Measurements from ENCODE around the gene ARPC1B.
"Not testable (repeated sequence)": the region's sequence is repeated elsewhere in the genome, so short reads cannot be mapped to it uniquely, and the experiment has no call there.

Gene ARPC1B

DNA sequence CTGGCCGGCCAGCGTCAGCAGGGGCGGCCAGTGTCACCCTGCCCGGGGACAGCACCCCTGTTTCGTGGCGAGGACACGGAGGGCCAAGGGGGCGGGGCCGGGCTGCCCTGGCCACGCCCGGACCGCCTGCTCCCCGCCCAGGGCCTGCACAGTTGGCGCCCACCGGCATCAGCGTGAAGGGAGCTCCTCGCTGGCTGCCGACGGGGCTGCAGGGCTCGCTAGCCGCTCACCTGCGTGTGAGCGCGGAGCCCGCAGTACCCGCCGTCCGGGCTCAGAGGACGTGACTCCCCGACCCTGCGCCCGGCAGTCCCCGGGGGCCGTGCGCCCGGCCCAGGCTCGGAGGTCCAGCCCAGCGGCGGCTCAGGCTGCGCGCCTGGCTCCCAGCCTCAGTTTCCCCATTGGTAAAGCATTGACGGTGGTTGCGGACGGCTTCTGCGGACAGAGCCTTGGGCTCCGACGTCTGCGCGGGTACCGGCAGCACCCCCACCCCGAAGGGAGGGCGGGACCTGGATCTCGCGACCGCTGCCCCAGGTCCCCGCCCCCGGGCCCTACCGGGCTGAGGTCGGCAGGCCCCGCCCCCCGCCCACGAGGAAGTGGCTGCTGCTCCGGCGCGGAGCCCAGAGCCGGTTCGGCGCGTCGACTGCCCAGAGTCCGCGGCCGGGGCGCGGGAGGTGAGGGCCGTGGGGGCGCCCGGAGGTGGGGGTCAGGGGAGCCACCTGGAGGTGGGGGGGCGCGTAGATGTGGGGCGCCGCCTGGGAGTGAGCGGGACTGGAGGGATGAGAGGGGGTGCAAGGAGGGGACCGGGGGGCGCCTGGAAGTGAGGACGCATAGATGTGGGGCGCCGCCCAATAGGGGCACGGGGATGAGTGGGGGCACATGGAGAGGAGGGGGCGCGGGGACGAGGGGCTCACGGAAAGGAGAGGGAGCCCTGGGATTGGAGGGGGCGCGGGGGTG, at the start of gene ARPC1B:
TSS of gene ARPC1B (plus strand) at position 620 of the 954 bp plus-strand sequence. CDS start 10,985 bp downstream, outside the sequence.
- DNase-seq, result no peak

DNA sequence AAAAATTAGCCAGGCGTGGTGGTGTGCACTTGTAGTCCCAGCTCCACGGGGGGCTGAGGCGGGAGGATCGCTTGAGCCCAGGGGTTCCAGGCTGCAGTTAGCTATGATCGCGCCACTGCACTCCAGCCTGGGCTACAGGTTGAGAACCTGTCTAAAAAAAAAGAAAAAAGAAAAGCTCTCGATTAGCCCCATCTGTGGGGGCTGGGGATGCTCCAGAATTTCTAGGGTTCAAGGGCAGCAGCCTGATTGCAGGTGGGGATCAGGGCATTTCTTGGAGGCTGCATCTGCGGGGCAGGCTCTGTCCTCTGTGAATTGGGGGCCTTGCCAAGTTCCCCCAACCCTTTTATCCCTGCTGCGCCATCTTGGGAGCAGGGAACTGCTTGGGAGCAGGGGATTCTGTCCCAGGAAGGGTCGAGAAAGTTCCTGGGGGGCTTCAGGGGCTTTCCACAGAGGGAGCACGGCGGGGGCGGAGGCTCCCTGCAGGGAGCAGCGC, 49.5 kb upstream of the ARPC1B start:
- no peak for DNase-seq

GRCh38 chr7:99325592-99326407, 48.7 kb upstream of the ARPC1B start, which contains the start of gene ARPC1A:
TSS of gene ARPC1A (plus strand) at chr7:99325898. CDS start at chr7:99333354, 7,456 bp downstream.
- DNase-seq, result peak; percentile 64

DNA sequence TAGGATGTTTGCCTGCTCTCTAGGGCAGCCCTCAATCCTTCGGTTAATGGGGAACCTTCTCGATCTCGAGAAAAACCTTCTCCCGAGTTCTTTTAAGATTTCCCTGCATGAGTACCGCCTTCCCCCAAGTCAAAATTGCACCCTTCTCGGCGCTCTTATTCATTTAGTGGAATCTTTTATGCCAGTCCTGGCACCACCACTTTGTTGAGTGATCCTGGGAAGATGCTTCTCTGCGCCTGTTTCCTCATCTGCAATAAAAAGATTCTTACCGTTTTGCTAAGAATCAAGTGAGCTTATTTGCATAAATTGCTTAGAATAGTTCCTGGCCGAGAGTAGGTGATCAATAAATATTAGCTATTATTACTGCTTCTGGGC, 48.1 kb upstream of the ARPC1B start:
- DNase-seq, result no peak

DNA sequence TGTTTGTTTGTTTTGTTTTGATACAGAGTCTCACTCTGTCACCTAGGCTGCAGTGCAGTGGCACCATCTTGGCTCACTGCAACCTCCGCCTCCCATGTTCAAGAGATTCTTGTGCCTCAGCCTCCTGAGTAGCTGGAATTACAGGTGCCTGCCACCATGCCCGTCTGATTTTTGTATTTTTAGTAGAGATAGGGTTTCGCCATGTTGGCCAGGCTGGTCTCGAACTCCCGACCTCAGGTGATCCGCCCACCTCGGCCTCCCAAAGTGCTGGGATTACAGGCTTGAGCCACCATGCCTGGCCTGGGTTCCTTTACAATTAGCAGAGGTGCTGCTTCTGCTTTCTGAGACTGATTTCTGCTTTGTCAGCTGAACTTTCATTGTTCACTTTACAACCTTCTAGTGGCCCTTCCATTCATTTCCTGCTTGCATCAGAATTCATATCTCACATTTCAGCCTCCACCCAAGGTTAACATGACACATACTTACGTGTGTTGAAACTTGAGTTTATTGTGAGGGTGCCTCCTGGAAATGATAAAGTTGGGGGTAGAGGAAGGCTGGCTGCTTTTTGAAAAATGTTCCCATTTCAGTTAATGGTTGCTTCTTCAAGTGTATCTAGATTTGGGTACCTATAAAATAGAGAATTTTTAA, 44.1 kb upstream of the ARPC1B start:
- DNase-seq, result not testable (repeated sequence)

GRCh38 chr7:99331002-99331401, 43.5 kb upstream of the ARPC1B start:
- DNase-seq, result no peak

DNA sequence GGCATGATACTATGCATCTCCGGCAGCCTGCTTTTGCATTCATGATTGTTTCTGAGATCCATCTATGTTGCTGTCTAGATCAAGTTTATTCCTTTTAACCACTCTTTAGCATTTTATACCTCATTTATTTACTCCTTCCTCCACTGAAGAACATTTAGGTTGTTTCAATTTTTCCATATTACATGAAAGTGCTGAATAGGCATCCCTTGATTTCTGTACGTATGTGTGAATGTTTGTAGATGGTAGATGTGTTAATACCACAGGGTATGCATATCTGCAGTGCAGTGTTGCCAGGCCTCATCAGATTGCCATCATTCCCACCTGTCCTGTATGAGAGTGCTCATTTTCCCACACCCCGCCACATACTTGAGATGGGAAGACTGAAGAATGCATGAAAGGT, 34.9 kb upstream of the ARPC1B start:
- no peak for DNase-seq

DNA sequence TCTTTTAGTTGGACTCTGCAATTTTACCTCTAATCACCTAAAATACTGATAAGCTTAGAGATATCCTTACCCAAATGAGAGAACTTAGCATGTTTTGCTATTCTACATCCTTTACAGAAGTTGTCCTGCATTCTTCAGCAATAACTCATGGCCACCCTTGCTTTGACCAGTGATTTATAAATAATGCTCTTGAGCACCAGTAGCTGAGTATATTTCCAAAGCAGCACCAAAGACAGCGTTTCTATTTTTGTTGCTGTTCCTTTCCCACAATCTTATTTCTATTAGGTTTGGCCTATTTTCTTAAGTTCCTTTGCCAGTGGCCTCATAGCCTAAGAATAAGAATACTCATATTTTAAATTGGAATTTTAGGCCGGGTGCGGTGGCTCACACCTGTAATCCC, 33.9 kb upstream of the ARPC1B start:
- DNase-seq, result no peak

DNA sequence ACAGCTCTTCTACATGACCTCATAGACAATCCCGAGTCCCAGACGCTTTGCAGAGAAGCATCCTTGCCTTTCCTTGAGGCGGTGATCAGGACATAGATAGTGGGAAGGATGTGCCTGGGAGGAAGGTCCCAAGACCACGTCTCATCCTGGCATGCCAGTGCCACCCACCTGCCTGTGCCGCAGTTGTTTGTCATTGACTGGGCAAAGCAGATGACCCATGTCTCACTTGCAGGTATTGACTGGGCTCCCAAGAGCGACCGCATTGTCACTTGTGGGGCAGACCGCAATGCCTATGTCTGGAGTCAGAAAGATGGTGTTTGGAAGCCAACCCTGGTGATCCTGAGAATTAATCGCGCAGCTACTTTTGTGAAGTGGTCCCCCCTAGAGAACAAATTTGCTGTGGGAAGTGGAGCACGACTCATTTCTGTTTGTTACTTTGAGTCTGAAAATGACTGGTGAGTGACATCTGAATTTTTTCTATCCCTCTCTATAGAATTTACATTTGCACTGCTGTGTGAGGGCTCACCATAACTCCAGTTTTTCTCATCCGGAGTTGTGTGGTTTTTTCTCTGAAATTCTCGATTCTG, 30.4 kb upstream of the ARPC1B start:
- no peak for DNase-seq

GRCh38 chr7:99350641-99351040, 23.9 kb upstream of the ARPC1B start:
- DNase-seq, result not testable (repeated sequence)

- no peak for DNase-seq
Measured at GRCh38 chr7:99352247-99352646, 22.3 kb upstream of the ARPC1B start.

DNA sequence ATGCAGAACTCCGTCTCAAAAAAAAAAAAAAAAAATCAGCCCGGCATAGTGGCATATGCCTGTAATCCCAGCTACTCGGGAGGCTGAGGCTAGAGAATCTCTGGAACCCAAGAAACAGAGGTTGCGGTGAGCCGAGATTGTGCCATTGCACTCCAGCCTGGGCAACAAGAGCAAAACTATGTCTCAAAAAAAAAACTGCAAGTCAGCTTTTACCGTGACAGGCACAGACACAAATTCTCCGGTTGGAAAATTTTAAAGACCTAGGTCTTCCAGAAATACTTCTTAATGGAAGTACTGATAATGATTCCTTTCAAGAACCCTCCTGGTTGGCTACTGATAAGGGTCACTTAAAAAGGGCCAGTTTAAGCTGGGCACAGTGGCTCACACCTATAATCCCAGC, 19.4 kb upstream of the ARPC1B start:
- no peak for DNase-seq

- DNase-seq, result no peak
Measured at GRCh38 chr7:99357701-99358490, 16.6 kb upstream of the ARPC1B start.

DNA sequence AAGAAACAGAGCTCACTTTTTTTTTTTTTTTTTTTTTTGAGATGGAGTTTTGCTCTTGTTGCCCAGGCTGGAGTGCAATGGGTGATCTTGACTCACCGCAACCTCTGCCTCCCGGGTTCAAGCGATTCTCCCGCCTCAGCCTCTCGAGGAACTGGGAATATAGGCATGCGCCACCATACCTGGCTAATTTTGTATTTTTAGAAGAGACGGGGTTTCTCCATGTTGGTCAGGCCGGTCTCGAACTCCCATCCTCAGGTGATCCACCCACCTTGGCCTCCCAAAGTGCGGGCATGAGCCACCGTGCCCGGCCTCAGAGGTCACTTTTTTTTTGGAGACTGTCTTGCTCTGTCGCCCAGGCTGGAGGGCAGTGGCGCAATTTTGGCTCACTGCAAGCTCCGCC, 16.0 kb upstream of the ARPC1B start:
- not testable (repeated sequence) for DNase-seq

GRCh38 chr7:99359465-99360154, 14.9 kb upstream of the ARPC1B start:
- DNase-seq, result no peak

- no peak for DNase-seq
Measured at GRCh38 chr7:99362801-99363200, 11.7 kb upstream of the ARPC1B start.

- DNase-seq, result no peak
Measured at GRCh38 chr7:99363286-99363685, 11.2 kb upstream of the ARPC1B start.

DNA sequence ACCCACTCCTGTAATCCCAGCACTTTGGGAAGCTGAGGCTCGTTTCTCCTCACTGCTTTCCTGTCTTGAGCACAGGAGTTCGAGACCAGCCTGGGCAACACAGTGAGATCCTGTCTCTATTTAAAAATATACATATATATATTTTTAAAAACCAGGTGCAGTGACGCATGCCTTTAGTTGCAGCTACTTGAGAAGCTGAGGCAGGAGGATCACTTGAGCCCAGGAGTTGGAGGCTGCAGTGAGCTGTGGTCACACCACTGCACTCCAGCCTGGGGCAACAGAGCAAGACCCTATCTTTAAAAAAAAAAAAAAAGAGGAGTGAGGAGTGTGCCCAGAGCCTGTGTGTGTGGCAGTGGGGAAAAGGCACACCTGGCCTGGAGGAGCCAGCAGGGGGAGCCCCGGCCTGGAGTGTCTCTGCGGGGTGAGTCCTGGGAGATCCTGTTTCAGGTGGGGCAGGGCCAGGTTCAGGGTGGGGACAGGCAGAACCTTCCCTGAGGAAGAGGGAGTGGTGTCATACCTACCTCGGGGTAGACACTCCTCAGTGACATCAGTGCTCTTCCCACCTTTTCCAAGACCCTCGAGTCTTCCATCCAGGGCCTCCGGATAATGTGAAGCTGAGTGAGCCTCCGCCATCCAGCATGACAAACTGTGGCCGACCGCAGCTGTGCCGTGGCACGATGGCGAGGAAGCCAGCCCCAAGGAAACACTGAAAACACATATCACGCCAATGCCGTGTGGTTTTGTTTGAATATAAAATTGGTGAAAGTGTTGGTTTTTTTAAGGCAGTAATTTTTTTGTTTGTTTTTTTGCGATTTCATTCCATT, 9.0 kb upstream of the ARPC1B start:
- no peak for DNase-seq

- no peak for DNase-seq
Measured at GRCh38 chr7:99366646-99367045, 7.9 kb upstream of the ARPC1B start.

DNA sequence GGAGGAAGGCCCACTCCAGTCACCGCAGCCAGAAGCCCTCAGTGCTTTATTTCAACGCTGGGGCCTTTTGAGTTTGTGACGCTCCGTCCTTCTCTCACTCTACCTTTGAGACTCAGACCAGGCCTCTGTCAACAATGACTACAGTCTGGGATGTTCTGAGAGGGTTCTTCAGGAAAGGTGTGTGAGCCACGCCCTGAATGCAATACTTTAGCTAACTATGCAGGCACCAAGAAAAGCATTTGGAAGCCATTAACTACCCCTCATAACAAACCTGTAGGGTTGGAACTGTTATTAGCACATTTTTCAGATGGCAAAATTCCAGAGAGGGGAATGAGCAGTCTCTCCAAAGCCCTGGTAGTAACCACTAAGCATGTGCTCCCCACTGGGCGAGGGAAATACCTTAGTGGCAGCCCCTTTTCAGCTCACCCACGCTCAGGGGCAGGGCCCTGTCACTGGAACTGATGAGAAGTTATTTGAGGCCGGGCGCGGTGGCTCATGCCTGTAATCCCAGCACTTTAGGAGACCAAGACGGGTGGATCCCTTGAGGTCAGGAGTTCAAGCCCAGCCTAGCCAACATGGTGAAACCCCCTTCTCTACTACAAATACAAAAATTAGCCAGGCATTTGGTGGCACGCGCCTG, 5.7 kb upstream of the ARPC1B start:
- no peak for DNase-seq

Data from NCI-H524 treated with DMSO at 0.1 percent for 48 hours (cell line).